HepG2 (cell line): ENCODE measurements around the gene BOD1L1. TPM values are rescaled to one million over a fixed set of nuclear protein-coding genes. Genes with fewer than 3 reads are reported as not detected.

Experiments used
- ATAC-seq: fragments of 200-7000 bp; cut with Tn5 transposase; 3 replicates; pipeline ENCODE4 v1.9.1; 2020; ENCODE audit warnings: mild to moderate bottlenecking, moderate library complexity
- BruUV-seq: library from RNA; stranded (reverse); fragments of 400-500 nt; replicated peaks from 2 replicates; lab custom pipeline; 2021; lab: Mats Ljungman, UMichigan
- CTCF ChIA-PET: fragments of 300-600 bp; formaldehyde crosslinking; extraction: SDS; loops from one replicate; lab custom pipeline; 2021; ENCODE audit warnings: low total read pairs, inconsistent platforms, low intra/inter-chr PET ratio; lab: Yijun Ruan, JAX
- POLR2A ChIA-PET: fragments of 350-600 bp; sonication (Branson Sonifier 250); formaldehyde crosslinking; loops from one replicate; lab custom pipeline; 2020; ENCODE audit warnings: antibody characterized with exemption, inconsistent platforms; lab: Yijun Ruan, JAX
- DNase-seq: peaks from one replicate; pipeline ENCODE4 v3.0.0-alpha.2; 2015; ENCODE audit warnings: low spot score
- FAIRE-seq: peaks from 3 replicates; lab custom pipeline; 2011; peaks lifted over from hg19 to GRCh38; lab: Jason Lieb, UNC
- H2AFZ ChIP-seq: one replicate; pipeline ENCODE4 v1.6.1; 2011; ENCODE audit warnings: low read length, inconsistent platforms
- H3K27ac ChIP-seq: fragments of 300-600 bp; 3 replicates; pipeline ENCODE4 v1.8.0; 2011; ENCODE audit warnings: mixed run types, mild to moderate bottlenecking, mixed read lengths, low read length, inconsistent platforms; ENCODE audit not compliant: insufficient read depth; ENCODE audit errors: extremely low read length
- H3K27me3 ChIP-seq, 2 experiments: fragments of 200-600 bp in 1 of 2; 2 replicates in 1 of 2; 3 replicates in 1 of 2; pipeline versions ENCODE4 v1.6.0 to v1.8.0; 2011; ENCODE audit warnings: low read length in 2 of 2, mild to moderate bottlenecking in 2 of 2, moderate library complexity in 2 of 2, inconsistent platforms in 1 of 2; ENCODE audit not compliant: insufficient read depth in 2 of 2, control insufficient read depth in 1 of 2
- H3K36me3 ChIP-seq, 2 experiments: fragments of 200-600 bp in 1 of 2; replicated peaks in 1 of 2; 2 replicates in 1 of 2; 3 replicates in 1 of 2; pipeline versions ENCODE4 v1.5.1 to v1.8.0; 2011; ENCODE audit warnings: low read length in 2 of 2, inconsistent platforms in 1 of 2; ENCODE audit not compliant: insufficient read depth in 2 of 2, control insufficient read depth in 1 of 2
- H3K4me1 ChIP-seq: 2 replicates; pipeline ENCODE4 v1.5.1; 2012; ENCODE audit warnings: low read length, inconsistent platforms; ENCODE audit not compliant: insufficient read depth
- H3K4me2 ChIP-seq: 2 replicates; pipeline ENCODE4 v1.6.0; 2011; ENCODE audit warnings: low read depth, low read length, inconsistent platforms
- H3K4me3 ChIP-seq, 3 experiments: fragments of 200-600 bp in 1 of 3; sonication (generic), shearing (Covaris generic) in 1 of 3; replicated peaks in 1 of 3; 2 replicates each; pipeline ENCODE4 v1.5.1; 2011 to 2016; ENCODE audit warnings: low read length in 3 of 3, inconsistent platforms in 2 of 3, low read depth in 2 of 3, mild to moderate bottlenecking in 2 of 3, control low read depth in 1 of 3, mixed read lengths in 1 of 3; ENCODE audit not compliant: insufficient read depth in 1 of 3
- H3K79me2 ChIP-seq: one replicate; pipeline ENCODE4 v1.6.1; 2011; ENCODE audit warnings: low read length, inconsistent platforms; ENCODE audit not compliant: insufficient read depth
- H3K9ac ChIP-seq: 2 replicates; pipeline ENCODE4 v1.6.0; 2011; ENCODE audit warnings: mild to moderate bottlenecking, low read depth, low read length, inconsistent platforms; ENCODE audit not compliant: insufficient read depth
- H3K9me3 ChIP-seq: 2 replicates; pipeline ENCODE4 v1.5.1; 2012; ENCODE audit warnings: mild to moderate bottlenecking, low read length
- H4K20me1 ChIP-seq: 2 replicates; pipeline ENCODE4 v1.6.0; 2011; ENCODE audit warnings: inconsistent platforms, mild to moderate bottlenecking, low read length, moderate library complexity; ENCODE audit not compliant: insufficient read depth
- IRF2 ChIP-seq: IDR thresholded peaks from 2 replicates; pipeline ENCODE4 v1.6.1; 2018; ENCODE audit warnings: missing genetic modification reagents, missing compliant biosample characterization
- SMC3 ChIP-seq: IDR thresholded peaks from 2 replicates; pipeline ENCODE4 v1.6.1; 2011; ENCODE audit warnings: low read length, improper control_type of control experiment
- STAG1 ChIP-seq: sonication (generic); formaldehyde crosslinking; IDR thresholded peaks from 2 replicates; pipeline ENCODE4 v1.4.0; 2020; ENCODE audit warnings: missing genetic modification reagents
- ZNF225 ChIP-seq: sonication (generic); formaldehyde crosslinking; IDR thresholded peaks from 2 replicates; pipeline ENCODE4 v1.4.0; 2020; ENCODE audit warnings: mild to moderate bottlenecking, missing genetic modification reagents
- ZNF362 ChIP-seq: sonication (generic); formaldehyde crosslinking; IDR thresholded peaks from 2 replicates; pipeline ENCODE4 v1.4.0; 2020; ENCODE audit warnings: missing genetic modification reagents, mild to moderate bottlenecking, borderline replicate concordance
- WGBS: methylation state at CpG from one replicate; pipeline ENCODE4 v1.1.6; 2017; ENCODE audit warnings: low lambda C conversion rate; 5-methylcytosine and 5-hydroxymethylcytosine counted together
- in situ Hi-C: cut with HindIII; loops from 2 replicates; pipeline ENCODE4 v1.10.0; 2017; ENCODE audit warnings: low pct_unique_long_range_greater_than_20kb; ENCODE audit not compliant: extremely low pct_ligation_motif_present
- intact Hi-C: fragments of 100-400 bp; cut with micrococcal nuclease; formaldehyde crosslinking; loops from one replicate; pipeline ENCODE4 v1.10.0; 2022; ENCODE audit not compliant: unreplicated experiment
- polyA plus RNA-seq, 8 experiments: library from polyadenylated mRNA; depleted of rRNA in 3 of 8; stranded (reverse) in 7 of 8; unstranded in 1 of 8; fragments of >200 nt; fragmentation: Illumina TruSeq in 4 of 8; extraction: Trizol in 4 of 8; gene quantifications; 2 replicates each; pipeline versions ENCODE4 v1.2.1 to v1.2.3, GENCODE V29; 2011 to 2016; ENCODE audit warnings: low read depth in 4 of 8, missing spikeins in 1 of 8, mixed read lengths in 1 of 8; ENCODE audit not compliant: insufficient read depth in 1 of 8
- total RNA-seq, 5 experiments: library from RNA; depleted of rRNA; stranded (reverse); fragments of >200 nt; fragmentation: Illumina TruSeq; extraction: Trizol; gene quantifications; 2 replicates each; pipeline ENCODE4 v1.2.3, GENCODE V29; 2016; ENCODE audit warnings: low read depth in 1 of 5
- TF ChIP-seq, protein P1 (sequence below): sonication (generic); formaldehyde crosslinking; IDR thresholded peaks from 2 replicates; pipeline ENCODE4 v1.5.0; 2020; ENCODE audit warnings: mild to moderate bottlenecking, missing genetic modification reagents, moderate library complexity

BOD1L1 gene
- total and polyA plus RNA-seq, 2 of the 13 experiments (the other 11 are each of a cell fraction or from before 2014, with no cell fraction given): 11.7 to 17.9 TPM

GRCh38 chr4:13656569-13657405, 29.3 kb upstream of the BOD1L1 start:
- POLR2A ChIA-PET: no interaction called here
- Histone ChIP-seq H3K79me2 (no peaks in the 10 kb centered on the region), H3K4me2 (peak overlapping the region; percentile 47), H3K4me1 (no peaks in the 10 kb centered on the region), H4K20me1 (no peaks in the 10 kb centered on the region), H3K27ac (no peak overlapping the region), H3K4me3 (no peak overlapping the region), H3K9me3 (no peaks in the 10 kb centered on the region), H3K36me3 (no peaks in the 10 kb centered on the region), H2AFZ (no peak overlapping the region), H3K27me3 (no peaks in the 10 kb centered on the region; a peak in 1 of 5 replicates), H3K9ac (no peak overlapping the region)
- CTCF ChIA-PET: no interaction called here
- TF ChIP-seq SMC3 (peak; percentile 75), ZNF362 (peak; percentile 85), IRF2 (no peak), ZNF225 (CRISPR knock-in tag) (peak; percentile 44; the same call in 1 of the 2 replicates), STAG1 (CRISPR knock-in tag) (peak; percentile 78)
- TF ChIP-seq, protein P1, sequence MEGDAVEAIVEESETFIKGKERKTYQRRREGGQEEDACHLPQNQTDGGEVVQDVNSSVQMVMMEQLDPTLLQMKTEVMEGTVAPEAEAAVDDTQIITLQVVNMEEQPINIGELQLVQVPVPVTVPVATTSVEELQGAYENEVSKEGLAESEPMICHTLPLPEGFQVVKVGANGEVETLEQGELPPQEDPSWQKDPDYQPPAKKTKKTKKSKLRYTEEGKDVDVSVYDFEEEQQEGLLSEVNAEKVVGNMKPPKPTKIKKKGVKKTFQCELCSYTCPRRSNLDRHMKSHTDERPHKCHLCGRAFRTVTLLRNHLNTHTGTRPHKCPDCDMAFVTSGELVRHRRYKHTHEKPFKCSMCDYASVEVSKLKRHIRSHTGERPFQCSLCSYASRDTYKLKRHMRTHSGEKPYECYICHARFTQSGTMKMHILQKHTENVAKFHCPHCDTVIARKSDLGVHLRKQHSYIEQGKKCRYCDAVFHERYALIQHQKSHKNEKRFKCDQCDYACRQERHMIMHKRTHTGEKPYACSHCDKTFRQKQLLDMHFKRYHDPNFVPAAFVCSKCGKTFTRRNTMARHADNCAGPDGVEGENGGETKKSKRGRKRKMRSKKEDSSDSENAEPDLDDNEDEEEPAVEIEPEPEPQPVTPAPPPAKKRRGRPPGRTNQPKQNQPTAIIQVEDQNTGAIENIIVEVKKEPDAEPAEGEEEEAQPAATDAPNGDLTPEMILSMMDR (CRISPR knock-in tag): peak; percentile 70
- intact Hi-C loops (loop anchor here (2.0 to 10.0 kb wide), 6 partner anchors 288 to 1538 kb away; partner anchors contain the start of gene CPEB2), in situ Hi-C loops (loop anchor here (25.0 kb wide), 1 partner anchor 306 kb away; no protein-coding TSS in a partner anchor)
- WGBS: 10% methylated on average over 13 of the region's 13 CpGs
- no TSS peak for BruUV-seq
- FAIRE-seq: no peak
- DNase-seq: peak; percentile 19
- no peak for ATAC-seq
